ENCODE results near the gene ZFR.

ZFR gene

DNA sequence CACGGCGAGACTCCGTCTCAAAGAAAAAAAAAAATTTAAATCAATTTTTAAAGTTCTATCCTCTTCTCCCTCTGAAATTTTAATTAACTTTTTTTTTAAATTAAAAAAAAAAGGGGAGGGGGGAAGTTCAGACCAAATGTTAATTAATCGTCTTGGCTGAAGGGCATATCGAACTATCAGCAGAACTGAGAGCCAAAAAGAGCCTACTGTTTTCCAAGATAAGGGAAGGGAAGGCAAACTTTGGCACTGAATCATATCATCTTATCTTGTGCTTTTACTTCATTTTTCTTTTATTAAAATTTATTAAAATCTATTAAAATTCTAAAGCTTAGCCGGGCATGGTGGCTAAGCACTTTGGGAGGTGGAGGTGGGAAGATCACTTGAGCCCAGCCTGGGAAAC lies 85.9 kb downstream of the ZFR start:
- Histone ChIP-seq H3K27ac (ENCODE audit: low read length) (no peak overlapping the region), H3K4me3 (ENCODE audit: low read length) (no peak overlapping the region), H3K9ac (ENCODE audit: low read length) (no peak overlapping the region), H2AFZ (ENCODE audit: low read depth, low read length) (no peak overlapping the region), H3K36me3 (replicated peaks; ENCODE audit: low read depth, low read length) (peaks cover 16% of the 10 kb centered on the region), H3K79me2 (ENCODE audit: low read length) (no peaks in the 10 kb centered on the region), H3K4me2 (ENCODE audit: low read length) (no peak overlapping the region), H4K20me1 (ENCODE audit: insufficient read depth, low read length) (no peaks in the 10 kb centered on the region), H3K4me1 (ENCODE audit: low read length) (no peaks in the 10 kb centered on the region), H3K27me3 (ENCODE audit: low read depth, low read length) (no peaks in the 10 kb centered on the region), H3K9me3 (ENCODE audit: insufficient read depth, low read length) (no peaks in the 10 kb centered on the region)
- TF ChIP-seq, protein P1, sequence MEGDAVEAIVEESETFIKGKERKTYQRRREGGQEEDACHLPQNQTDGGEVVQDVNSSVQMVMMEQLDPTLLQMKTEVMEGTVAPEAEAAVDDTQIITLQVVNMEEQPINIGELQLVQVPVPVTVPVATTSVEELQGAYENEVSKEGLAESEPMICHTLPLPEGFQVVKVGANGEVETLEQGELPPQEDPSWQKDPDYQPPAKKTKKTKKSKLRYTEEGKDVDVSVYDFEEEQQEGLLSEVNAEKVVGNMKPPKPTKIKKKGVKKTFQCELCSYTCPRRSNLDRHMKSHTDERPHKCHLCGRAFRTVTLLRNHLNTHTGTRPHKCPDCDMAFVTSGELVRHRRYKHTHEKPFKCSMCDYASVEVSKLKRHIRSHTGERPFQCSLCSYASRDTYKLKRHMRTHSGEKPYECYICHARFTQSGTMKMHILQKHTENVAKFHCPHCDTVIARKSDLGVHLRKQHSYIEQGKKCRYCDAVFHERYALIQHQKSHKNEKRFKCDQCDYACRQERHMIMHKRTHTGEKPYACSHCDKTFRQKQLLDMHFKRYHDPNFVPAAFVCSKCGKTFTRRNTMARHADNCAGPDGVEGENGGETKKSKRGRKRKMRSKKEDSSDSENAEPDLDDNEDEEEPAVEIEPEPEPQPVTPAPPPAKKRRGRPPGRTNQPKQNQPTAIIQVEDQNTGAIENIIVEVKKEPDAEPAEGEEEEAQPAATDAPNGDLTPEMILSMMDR (IDR thresholded peaks at IDR 0.05; ENCODE audit: low read depth, low read length), result no peak
- TF ChIP-seq EZH2phosphoT487 (IDR thresholded peaks at IDR 0.05; ENCODE audit: low read depth), result no peak

DNA sequence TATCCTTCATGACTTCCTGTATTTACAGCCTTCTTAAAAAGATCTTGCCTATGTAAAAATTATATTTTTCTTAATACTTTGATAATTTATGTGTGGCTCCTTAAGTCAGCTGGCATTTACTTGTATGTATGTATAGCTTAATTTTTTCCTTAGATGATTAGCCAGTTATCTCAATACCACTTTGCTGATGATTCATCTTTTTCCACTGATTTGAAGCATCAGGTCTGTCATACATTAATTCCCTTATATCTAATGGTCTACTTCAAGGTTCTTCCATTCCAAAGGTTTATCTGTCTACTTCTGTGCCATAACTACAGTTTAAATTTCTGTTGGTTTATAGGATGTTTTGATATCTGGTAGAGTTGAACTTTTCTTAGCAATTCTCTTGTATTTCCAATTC lies 86.9 kb downstream of the ZFR start:
- H2AFZ ChIP-seq (ENCODE audit: low read depth, low read length), result no peak overlapping the region
- TF ChIP-seq, protein P1 (IDR thresholded peaks at IDR 0.05; ENCODE audit: low read depth, low read length), result no peak
- H3K79me2 ChIP-seq (ENCODE audit: low read length), result no peaks in the 10 kb centered on the region

DNA sequence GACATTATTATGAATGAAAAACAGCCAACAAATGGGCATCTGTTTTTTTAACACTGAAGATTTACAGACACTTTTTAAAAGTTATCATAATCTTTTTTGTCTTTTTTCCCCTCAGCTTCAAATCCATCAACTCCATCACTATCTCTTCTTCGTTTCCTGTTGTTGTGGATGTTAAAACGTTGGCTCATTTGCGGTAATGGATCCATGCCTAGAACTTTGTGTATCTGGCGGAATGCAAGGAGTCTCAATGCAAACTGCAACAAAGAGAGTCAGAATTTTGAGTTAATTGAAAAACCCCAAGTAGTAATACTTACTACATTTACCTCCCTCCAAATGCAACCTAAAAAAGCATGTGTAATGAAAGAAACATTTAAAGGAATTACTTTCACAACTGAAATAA lies 88.9 kb downstream of the ZFR start:
- Histone ChIP-seq H3K9me3 (ENCODE audit: insufficient read depth, low read length) (no peaks in the 10 kb centered on the region), H2AFZ (ENCODE audit: low read depth, low read length) (no peak overlapping the region), H3K27ac (ENCODE audit: low read length) (no peak overlapping the region), H3K27me3 (ENCODE audit: low read depth, low read length) (no peaks in the 10 kb centered on the region), H3K4me1 (ENCODE audit: low read length) (no peaks in the 10 kb centered on the region), H3K4me2 (ENCODE audit: low read length) (no peak overlapping the region), H3K36me3 (replicated peaks; ENCODE audit: low read depth, low read length) (peaks cover 5% of the 10 kb centered on the region), H3K79me2 (ENCODE audit: low read length) (no peaks in the 10 kb centered on the region), H3K4me3 (ENCODE audit: low read length) (no peak overlapping the region), H3K9ac (ENCODE audit: low read length) (no peak overlapping the region), H4K20me1 (ENCODE audit: insufficient read depth, low read length) (no peaks in the 10 kb centered on the region)
- no peak for TF ChIP-seq EZH2phosphoT487 (IDR thresholded peaks at IDR 0.05; ENCODE audit: low read depth)
- TF ChIP-seq, protein P1 (IDR thresholded peaks at IDR 0.05; ENCODE audit: low read depth, low read length), result no peak

More for the DNA sequence above, 86.9 kb downstream of the ZFR start:
- Histone ChIP-seq H3K4me1 (ENCODE audit: low read length) (no peaks in the 10 kb centered on the region), H3K9me3 (ENCODE audit: insufficient read depth, low read length) (no peaks in the 10 kb centered on the region), H4K20me1 (ENCODE audit: insufficient read depth, low read length) (no peaks in the 10 kb centered on the region), H3K4me2 (ENCODE audit: low read length) (no peak overlapping the region), H3K9ac (ENCODE audit: low read length) (no peak overlapping the region), H3K27ac (ENCODE audit: low read length) (no peak overlapping the region), H3K27me3 (ENCODE audit: low read depth, low read length) (no peaks in the 10 kb centered on the region), H3K36me3 (replicated peaks; ENCODE audit: low read depth, low read length) (peaks cover 11% of the 10 kb centered on the region), H3K4me3 (ENCODE audit: low read length) (no peak overlapping the region)

DNA sequence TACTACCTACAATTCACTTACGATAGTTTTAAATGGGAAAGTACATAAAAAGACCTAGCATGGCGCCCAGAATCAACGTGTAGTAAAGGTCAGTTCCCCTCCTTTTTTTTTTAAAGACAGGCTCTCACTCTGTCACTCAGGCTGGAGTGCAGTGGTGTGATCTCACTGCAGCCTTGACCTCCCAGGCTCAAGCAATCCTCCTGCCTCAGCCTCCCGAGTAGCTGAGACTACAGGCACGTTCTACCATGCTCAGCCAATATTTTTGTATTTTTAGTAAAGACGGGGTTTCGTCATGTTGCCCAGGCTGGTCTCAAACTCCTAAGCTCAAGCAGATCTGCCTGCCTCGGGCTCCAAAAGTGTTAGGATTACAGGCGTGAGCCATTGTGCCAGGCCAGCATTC lies 91.1 kb downstream of the ZFR start:
- Histone ChIP-seq H3K79me2 (ENCODE audit: low read length) (no peaks in the 10 kb centered on the region), H3K9ac (ENCODE audit: low read length) (no peak overlapping the region), H3K4me2 (ENCODE audit: low read length) (no peak overlapping the region), H3K27ac (ENCODE audit: low read length) (no peak overlapping the region), H3K36me3 (replicated peaks; ENCODE audit: low read depth, low read length) (peaks cover 5% of the 10 kb centered on the region), H3K4me3 (ENCODE audit: low read length) (no peak overlapping the region), H4K20me1 (ENCODE audit: insufficient read depth, low read length) (no peaks in the 10 kb centered on the region), H2AFZ (ENCODE audit: low read depth, low read length) (no peak overlapping the region), H3K9me3 (ENCODE audit: insufficient read depth, low read length) (no peaks in the 10 kb centered on the region), H3K27me3 (ENCODE audit: low read depth, low read length) (no peaks in the 10 kb centered on the region), H3K4me1 (ENCODE audit: low read length) (no peaks in the 10 kb centered on the region)
- TF ChIP-seq, protein P1 (IDR thresholded peaks at IDR 0.05; ENCODE audit: low read depth, low read length), result no peak

Data from OCI-LY3 (cell line).